ENCODE measurements around the gene PNMA5. TPM values are rescaled to one million over a fixed set of nuclear protein-coding genes. Genes with fewer than 3 reads are reported as not detected.

The PNMA5 gene
- total and polyA plus RNA-seq, 4 donors = 0.09 TPM; not detected in 3

- H3K4me1 ChIP-seq (ENCODE audit: control insufficient read depth in 4 of 4, insufficient read depth in 4 of 4, low read length in 3 of 4) = no peaks in the 10 kb centered on the region
- H3K36me3 ChIP-seq (ENCODE audit: control insufficient read depth in 4 of 4, insufficient read depth in 3 of 4, low read depth in 1 of 4, low read length in 3 of 4) = no peaks in the 10 kb centered on the region
- no peak overlapping the region for H3K4me3 ChIP-seq (ENCODE audit: low read depth in 1 of 3, low read length in 3 of 3)
- no peak for DNase-seq (ENCODE audit: low spot score)
- no peak overlapping the region for H3K9ac ChIP-seq (ENCODE audit: low read depth in 1 of 2, low read length in 2 of 2)
- no peaks in the 10 kb centered on the region for H3K27me3 ChIP-seq (ENCODE audit: control insufficient read depth in 4 of 4, insufficient read depth in 4 of 4, low read length in 3 of 4)
- WGBS = 79% methylated on average over 5 of the region's 5 CpGs
- TF ChIP-seq HNF4A (conservative IDR thresholded peaks at IDR 0.05) (no peak), FOXA1 (IDR thresholded peaks at IDR 0.05) (no peak), TAF1 (conservative IDR thresholded peaks at IDR 0.05) (no peak), CTCF (IDR thresholded peaks at IDR 0.05; ENCODE audit: low read depth, low read length, missing input control) (no peak)
- no peaks in the 10 kb centered on the region for H3K9me3 ChIP-seq (ENCODE audit: control insufficient read depth in 4 of 4, low read length in 3 of 4)
- H3K27ac ChIP-seq (ENCODE audit: low read depth in 1 of 2, low read length in 2 of 2) = no peak overlapping the region
These were observed 2.8 kb downstream of the PNMA5 start for GRCh38 chrX:152991123-152991522.

- no peak for DNase-seq (ENCODE audit: low spot score)
- no peak overlapping the region for H3K27ac ChIP-seq (ENCODE audit: low read depth in 1 of 2, low read length in 2 of 2)
- no peaks in the 10 kb centered on the region for H3K36me3 ChIP-seq (ENCODE audit: control insufficient read depth in 4 of 4, insufficient read depth in 3 of 4, low read depth in 1 of 4, low read length in 3 of 4)
- TF ChIP-seq MAX (IDR thresholded peaks at IDR 0.05) = no peak
- TF ChIP-seq CTCF (IDR thresholded peaks at IDR 0.05; ENCODE audit: low read depth, low read length, missing input control) = no peak
- no peak for TF ChIP-seq ATF3 (IDR thresholded peaks at IDR 0.05)
- no peak for TF ChIP-seq FOXA1 (IDR thresholded peaks at IDR 0.05)
- TF ChIP-seq SP1 (IDR thresholded peaks at IDR 0.05) = no peak
- no peak for TF ChIP-seq JUND (IDR thresholded peaks at IDR 0.05)
- TF ChIP-seq GABPA (IDR thresholded peaks at IDR 0.05 in 1 of 2, conservative IDR thresholded peaks at IDR 0.05 in 1 of 2) = no peak
- no peak for TF ChIP-seq FOXA2 (IDR thresholded peaks at IDR 0.05)
- TF ChIP-seq REST (IDR thresholded peaks at IDR 0.05) = no peak
- TF ChIP-seq TAF1 (conservative IDR thresholded peaks at IDR 0.05) = no peak
- TF ChIP-seq HNF4A (conservative IDR thresholded peaks at IDR 0.05) = no peak
- no peak for TF ChIP-seq HNF4G (IDR thresholded peaks at IDR 0.05)
- TF ChIP-seq RAD21 (IDR thresholded peaks at IDR 0.05) = no peak
- WGBS = 74% methylated on average over 8 of the region's 8 CpGs
- H3K4me3 ChIP-seq (ENCODE audit: low read depth in 1 of 3, low read length in 3 of 3) = no peak overlapping the region
- no peak overlapping the region for H3K9ac ChIP-seq (ENCODE audit: low read depth in 1 of 2, low read length in 2 of 2)
- H3K27me3 ChIP-seq (ENCODE audit: control insufficient read depth in 4 of 4, insufficient read depth in 4 of 4, low read length in 3 of 4) = no peaks in the 10 kb centered on the region
- no peaks in the 10 kb centered on the region for H3K9me3 ChIP-seq (ENCODE audit: control insufficient read depth in 4 of 4, low read length in 3 of 4)
- no peaks in the 10 kb centered on the region for H3K4me1 ChIP-seq (ENCODE audit: control insufficient read depth in 4 of 4, insufficient read depth in 4 of 4, low read length in 3 of 4)
These were observed 4.6 kb downstream of the PNMA5 start for GRCh38 chrX:152989292-152989658.

All from liver (tissue), 9 donors.